Astrocyte of the cerebellum (primary cell): ENCODE measurements around the gene FER.

Experiments
- DNase-seq: peaks from one replicate; pipeline ENCODE4 v3.0.0-alpha.2; 2011; ENCODE audit warnings: low read depth
- H3K4me3 ChIP-seq: 2 replicates; pipeline ENCODE4 v1.5.1; 2011; ENCODE audit warnings: mild to moderate bottlenecking, low read depth, low read length, moderate library complexity
- in situ Hi-C: cut with HindIII; loops from 2 replicates; pipeline ENCODE4 v1.10.0; 2017; ENCODE audit warnings: low sequenced_read_pairs
- TF ChIP-seq, protein P1 (sequence below): IDR thresholded peaks from 2 replicates; pipeline ENCODE4 v1.5.1; 2012; ENCODE audit warnings: low read length, low read depth, moderate library complexity, mild to moderate bottlenecking; ENCODE audit errors: missing control alignments

FER gene

DNA sequence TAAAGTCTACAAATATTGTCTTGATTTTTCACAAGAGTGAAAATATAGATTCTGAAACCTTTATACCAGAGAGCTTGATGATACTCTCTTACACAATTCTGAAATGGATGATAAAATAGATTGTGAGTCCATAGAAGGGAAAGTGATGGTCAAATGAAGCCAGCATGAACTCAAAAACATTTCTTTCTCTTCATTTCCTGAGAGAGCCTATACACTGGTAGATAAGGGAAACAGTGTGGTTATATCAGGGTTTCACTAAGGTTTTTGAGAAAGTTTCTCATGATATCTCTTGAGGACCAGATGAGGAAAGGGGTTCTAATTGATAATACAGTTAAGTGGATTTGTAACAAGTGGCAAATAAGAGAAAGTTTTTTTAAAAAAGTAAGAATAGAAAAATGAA lies 407.9 kb downstream of the FER start:
- no peak for DNase-seq
- TF ChIP-seq, protein P1, sequence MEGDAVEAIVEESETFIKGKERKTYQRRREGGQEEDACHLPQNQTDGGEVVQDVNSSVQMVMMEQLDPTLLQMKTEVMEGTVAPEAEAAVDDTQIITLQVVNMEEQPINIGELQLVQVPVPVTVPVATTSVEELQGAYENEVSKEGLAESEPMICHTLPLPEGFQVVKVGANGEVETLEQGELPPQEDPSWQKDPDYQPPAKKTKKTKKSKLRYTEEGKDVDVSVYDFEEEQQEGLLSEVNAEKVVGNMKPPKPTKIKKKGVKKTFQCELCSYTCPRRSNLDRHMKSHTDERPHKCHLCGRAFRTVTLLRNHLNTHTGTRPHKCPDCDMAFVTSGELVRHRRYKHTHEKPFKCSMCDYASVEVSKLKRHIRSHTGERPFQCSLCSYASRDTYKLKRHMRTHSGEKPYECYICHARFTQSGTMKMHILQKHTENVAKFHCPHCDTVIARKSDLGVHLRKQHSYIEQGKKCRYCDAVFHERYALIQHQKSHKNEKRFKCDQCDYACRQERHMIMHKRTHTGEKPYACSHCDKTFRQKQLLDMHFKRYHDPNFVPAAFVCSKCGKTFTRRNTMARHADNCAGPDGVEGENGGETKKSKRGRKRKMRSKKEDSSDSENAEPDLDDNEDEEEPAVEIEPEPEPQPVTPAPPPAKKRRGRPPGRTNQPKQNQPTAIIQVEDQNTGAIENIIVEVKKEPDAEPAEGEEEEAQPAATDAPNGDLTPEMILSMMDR, result no peak
- H3K4me3 ChIP-seq, result no peak overlapping the region
- in situ Hi-C loops, result no loop called here

DNA sequence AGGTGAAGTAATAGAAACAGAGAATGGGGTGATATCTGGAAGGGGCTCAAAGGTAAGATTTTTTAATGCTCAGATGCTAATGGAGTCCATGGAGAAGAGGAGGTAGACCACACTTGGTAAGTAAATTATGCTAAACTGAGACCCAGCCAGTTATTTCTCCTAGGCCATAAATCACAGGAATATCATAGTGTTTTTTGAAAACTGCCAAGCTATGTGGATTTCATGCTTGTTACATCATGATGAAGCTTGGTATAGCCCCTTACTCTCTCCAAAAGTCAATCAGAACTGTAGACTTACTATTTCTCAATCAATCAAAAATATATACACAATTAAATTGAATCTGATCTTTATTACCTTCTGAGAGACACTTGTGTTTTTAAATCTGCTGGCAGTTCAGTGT lies 409.2 kb downstream of the FER start:
- in situ Hi-C loops, result no loop called here
- DNase-seq, result no peak
- TF ChIP-seq, protein P1, result no peak
- H3K4me3 ChIP-seq, result no peak overlapping the region

DNA sequence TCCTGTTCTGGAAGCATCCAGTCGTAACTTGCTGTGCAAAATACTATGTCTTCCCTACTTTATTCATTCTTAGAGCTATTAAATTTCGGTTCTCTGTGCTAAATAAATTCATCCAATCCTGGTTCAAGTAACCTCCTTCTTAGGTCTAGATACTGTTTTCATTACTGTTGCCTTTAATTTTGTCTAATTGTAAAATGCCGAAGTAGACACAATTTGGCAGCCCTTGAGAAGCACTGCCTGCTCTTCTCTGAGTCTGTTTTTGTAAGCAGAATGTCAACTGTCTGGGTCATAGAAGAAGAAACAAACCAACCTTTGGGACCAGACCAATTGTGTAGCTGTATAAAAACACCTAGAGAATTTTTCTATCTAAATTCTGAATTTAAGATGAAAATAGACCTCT lies 412.8 kb downstream of the FER start:
- in situ Hi-C loops, result no loop called here
- no peak overlapping the region for H3K4me3 ChIP-seq
- TF ChIP-seq, protein P1, result no peak
- DNase-seq, result no peak

DNA sequence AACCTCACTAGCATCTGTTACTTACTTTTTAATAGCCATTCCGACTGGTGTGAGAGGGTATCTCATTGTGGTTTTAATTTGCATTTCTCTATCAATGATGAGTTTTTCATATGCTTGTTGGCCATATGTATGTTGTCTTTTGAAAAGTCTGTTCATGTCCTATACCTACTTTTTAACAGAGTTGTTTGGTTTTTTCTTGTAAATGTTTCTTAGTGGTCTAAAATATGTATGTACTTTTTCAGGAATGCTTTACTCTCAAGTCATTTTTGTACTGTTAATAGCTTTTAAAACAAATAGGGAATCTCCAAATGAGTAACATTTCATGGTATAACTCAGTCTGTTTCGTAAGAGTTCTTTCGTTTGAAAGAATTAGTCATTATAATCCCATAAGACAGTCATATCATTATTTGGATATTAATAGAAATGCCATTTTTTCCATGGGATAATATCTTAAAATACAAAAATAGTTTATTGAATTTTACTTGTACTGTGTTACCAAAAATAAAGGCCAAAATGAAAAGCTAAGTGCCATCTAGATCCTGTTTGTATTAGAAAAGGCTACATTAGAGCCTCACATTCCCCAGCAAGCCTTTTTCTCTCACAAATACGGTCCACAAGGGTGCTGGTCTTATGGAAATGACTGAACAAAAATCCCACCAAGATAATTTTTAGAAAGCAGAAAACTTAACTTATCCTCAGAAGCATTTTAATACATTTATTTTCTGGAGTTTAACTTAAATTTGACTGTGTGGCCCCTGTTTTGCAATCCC lies 414.4 kb downstream of the FER start:
- H3K4me3 ChIP-seq, result no peak overlapping the region
- no peak for DNase-seq
- TF ChIP-seq, protein P1, result no peak
- in situ Hi-C loops, result no loop called here

DNA sequence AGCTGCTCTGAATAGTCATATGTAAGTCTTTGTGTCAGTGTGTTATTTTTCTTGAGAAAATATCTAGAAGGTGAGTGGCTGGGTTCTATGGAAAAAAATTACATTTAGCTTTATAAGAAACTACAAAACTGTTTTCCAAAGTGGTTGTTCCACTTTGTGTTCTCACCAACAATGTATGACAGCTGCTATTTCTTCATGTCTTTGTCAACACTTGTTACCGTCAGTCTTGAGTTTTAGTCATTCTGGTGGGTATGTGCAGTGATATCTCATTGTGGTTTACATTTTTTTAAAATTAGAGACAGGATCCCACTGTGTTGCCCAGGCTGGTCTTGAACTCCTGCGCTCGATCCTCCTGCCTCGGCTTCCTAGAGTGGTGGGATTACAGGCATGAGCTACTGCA lies 415.6 kb downstream of the FER start:
- in situ Hi-C loops, result no loop called here
- no peak overlapping the region for H3K4me3 ChIP-seq
- DNase-seq, result no peak
- TF ChIP-seq, protein P1, result no peak

DNA sequence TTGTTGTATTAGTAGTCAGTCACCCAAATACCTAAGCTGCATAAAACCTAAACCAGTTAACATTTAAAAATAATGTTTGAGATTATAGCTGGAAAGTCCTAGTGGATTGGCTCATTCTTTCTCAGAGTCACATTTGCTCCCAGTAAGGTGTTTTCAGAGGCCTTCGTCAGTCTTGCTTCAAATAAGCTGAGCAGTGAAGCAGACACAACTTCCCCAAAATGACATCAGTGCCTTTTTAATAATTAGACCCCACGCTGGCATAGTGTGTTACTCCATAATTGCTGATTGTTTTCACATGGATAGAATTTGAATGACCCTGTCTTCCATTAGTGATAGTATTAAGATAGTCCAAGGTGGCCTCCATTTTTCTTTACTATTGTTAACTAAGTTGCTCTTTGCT lies 416.3 kb downstream of the FER start:
- H3K4me3 ChIP-seq, result no peak overlapping the region
- in situ Hi-C loops, result no loop called here
- TF ChIP-seq, protein P1, result no peak
- no peak for DNase-seq
